Left lung (tissue), 10 donors: Measurements from ENCODE around the gene MEGF8. TPM values are rescaled to one million over a fixed set of nuclear protein-coding genes. Genes with fewer than 3 reads are reported as not detected.

Source experiments
- ATAC-seq: fragments of 200-7000 bp; cut with Tn5 transposase; one replicate; pipeline ENCODE4 v1.9.1; 2020; ENCODE audit warnings: moderate library complexity
- DNase-seq, 4 donors: peaks; one replicate each; pipeline ENCODE4 v3.0.0-alpha.2; 2013 to 2020
- H3K27ac ChIP-seq, 2 donors: fragments of 200-600 bp; sonication (generic) in 1 of 2; one replicate each; pipeline versions ENCODE4 v1.5.0 to v1.8.0; 2020 to 2021
- H3K27me3 ChIP-seq, 2 donors: fragments of 200-600 bp; sonication (generic) in 1 of 2; one replicate each; pipeline versions ENCODE4 v1.5.0 to v1.8.0; 2020 to 2021
- H3K36me3 ChIP-seq, 2 donors: fragments of 200-600 bp; sonication (generic) in 1 of 2; one replicate each; pipeline versions ENCODE4 v1.5.0 to v1.8.0; 2020 to 2021
- H3K4me1 ChIP-seq, 2 donors: fragments of 200-600 bp; one replicate each; pipeline ENCODE4 v1.8.0; 2021
- H3K4me3 ChIP-seq, 2 donors: fragments of 200-600 bp; sonication (generic) in 1 of 2; one replicate each; pipeline versions ENCODE4 v1.5.0 to v1.8.0; 2020 to 2021; ENCODE audit warnings: mild to moderate bottlenecking in 1 of 2
- H3K9me3 ChIP-seq, 2 donors: fragments of 200-600 bp; sonication (generic) in 1 of 2; one replicate each; pipeline versions ENCODE4 v1.5.0 to v1.8.0; 2020 to 2021
- intact Hi-C, 2 donors: fragments of 100-400 bp; cut with DNase I; formaldehyde crosslinking; loops; one replicate each; pipeline versions ENCODE4 v1.11.2 to v1.14.2; 2022
- polyA plus RNA-seq, 6 donors: library from polyadenylated mRNA; unstranded; fragments of 120-200 nt; gene quantifications; one replicate each; pipeline ENCODE4 v1.2.1, GENCODE V29; 2013; ENCODE audit not compliant: insufficient read length in 6 of 6
- total RNA-seq, 2 donors: library from RNA; stranded (reverse); fragmentation: NEBNext Ultra II Directional; extraction: Animal tissue kit (Norgen Biotek cat#: 25700); gene quantifications; one replicate each; pipeline ENCODE4 v1.2.1, GENCODE V29; 2021
- TF ChIP-seq, protein P1 (sequence below), 2 donors: fragments of 200-600 bp; sonication (generic) in 1 of 2; IDR thresholded peaks; one replicate each; pipeline versions ENCODE4 v1.5.0 to v1.8.0; 2021; ENCODE audit warnings: antibody characterized with exemption in 2 of 2
- donor health status: DM: no; HTN: yes; CAD: no.
- donor health status: DM: no; HTN: no; CAD: no.

The MEGF8 gene
- total and polyA plus RNA-seq, 8 donors = 15.7 to 38.9 (median 34.8) TPM

DNA sequence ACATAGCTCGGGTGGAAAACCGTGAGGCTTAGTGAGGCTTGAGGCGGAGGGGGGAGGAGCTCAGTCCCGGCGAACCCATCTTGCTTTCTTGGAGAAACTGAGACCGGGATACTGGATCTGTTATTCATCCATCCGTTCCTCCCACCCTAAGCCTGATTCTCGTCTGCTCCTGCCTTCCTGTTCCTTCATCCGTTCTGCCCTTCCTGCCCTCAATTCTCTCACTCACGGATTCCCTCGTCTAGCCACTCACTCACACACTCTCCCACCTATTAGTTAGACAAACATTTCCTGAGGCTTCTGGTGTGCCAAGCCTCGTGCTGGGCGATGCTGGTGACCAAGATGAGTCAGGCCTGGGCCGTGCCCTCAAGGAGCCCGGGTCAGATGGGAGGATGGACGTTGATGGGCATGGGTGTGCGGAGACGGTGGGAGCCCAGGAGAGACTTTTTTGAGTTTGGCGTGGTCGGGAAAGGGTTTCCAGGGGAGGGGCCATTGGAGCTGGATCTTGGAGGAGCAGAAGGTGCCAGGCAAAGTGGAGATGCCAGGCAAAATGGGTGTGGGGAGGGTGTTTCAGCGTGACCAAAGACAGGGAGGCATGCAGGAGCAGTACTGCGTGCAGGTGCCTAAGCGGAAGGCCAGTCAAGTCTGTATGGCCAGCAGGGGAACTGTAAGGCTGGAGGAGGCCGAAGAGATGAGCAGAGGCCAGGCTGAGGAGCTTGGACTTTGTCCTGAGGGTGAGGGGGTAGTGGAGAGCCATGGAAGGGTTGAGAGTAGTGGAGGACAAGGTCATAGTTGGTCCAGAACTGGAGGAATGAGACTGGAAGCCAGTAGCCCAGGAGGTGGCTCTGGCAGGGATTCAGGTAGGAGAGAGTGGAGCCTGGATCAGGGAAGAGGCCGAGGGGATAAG lies 72.1 kb downstream of the MEGF8 start:
- Histone ChIP-seq H3K4me1 (peaks cover 9 to 34% of the 10 kb centered on the region in 2 donors), H3K4me3 (peak overlapping the region; percentile 29 to 56), H3K9me3 (no peaks in the 10 kb centered on the region), H3K27ac (peak overlapping the region; percentile 74 to 81), H3K36me3 (no peaks in the 10 kb centered on the region), H3K27me3 (peaks cover 0 to 7% of the 10 kb centered on the region in 2 donors)
- ATAC-seq (peak; percentile 1), DNase-seq (no peak)
- intact Hi-C loops = no loop called here
- TF ChIP-seq, protein P1, sequence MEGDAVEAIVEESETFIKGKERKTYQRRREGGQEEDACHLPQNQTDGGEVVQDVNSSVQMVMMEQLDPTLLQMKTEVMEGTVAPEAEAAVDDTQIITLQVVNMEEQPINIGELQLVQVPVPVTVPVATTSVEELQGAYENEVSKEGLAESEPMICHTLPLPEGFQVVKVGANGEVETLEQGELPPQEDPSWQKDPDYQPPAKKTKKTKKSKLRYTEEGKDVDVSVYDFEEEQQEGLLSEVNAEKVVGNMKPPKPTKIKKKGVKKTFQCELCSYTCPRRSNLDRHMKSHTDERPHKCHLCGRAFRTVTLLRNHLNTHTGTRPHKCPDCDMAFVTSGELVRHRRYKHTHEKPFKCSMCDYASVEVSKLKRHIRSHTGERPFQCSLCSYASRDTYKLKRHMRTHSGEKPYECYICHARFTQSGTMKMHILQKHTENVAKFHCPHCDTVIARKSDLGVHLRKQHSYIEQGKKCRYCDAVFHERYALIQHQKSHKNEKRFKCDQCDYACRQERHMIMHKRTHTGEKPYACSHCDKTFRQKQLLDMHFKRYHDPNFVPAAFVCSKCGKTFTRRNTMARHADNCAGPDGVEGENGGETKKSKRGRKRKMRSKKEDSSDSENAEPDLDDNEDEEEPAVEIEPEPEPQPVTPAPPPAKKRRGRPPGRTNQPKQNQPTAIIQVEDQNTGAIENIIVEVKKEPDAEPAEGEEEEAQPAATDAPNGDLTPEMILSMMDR (IDR thresholded peaks at IDR 0.05) = no peak

DNA sequence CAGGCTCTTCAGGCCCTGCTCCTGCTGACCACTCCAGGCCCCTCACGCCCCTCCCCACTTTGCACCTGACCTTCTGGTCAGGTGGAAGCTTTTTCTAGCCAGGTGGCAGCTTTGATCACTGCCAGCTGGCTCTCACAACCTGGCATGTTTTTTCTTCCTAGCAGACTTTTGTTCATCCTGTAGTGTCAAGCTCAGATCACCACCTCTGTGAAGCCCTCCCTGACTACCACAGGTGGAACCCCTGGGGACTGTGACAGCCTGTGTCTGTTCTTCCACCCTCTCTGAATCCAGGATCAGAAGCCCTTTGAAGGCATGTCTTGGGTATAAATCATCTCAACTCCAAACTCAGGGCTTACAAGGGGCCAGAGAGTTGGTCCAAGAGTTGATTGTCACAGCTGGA lies 75.0 kb downstream of the MEGF8 start:
- H3K27me3 ChIP-seq = peaks cover 0 to 7% of the 10 kb centered on the region in 2 donors
- no peak for DNase-seq
- no peak overlapping the region for H3K4me3 ChIP-seq
- no peak for ATAC-seq
- no peaks in the 10 kb centered on the region for H3K9me3 ChIP-seq
- no peak overlapping the region for H3K27ac ChIP-seq
- TF ChIP-seq, protein P1 (IDR thresholded peaks at IDR 0.05) = no peak
- peaks cover 0 to 18% of the 10 kb centered on the region in 2 donors for H3K36me3 ChIP-seq
- intact Hi-C loops = no loop called here
- peaks cover 9 to 35% of the 10 kb centered on the region in 2 donors for H3K4me1 ChIP-seq

DNA sequence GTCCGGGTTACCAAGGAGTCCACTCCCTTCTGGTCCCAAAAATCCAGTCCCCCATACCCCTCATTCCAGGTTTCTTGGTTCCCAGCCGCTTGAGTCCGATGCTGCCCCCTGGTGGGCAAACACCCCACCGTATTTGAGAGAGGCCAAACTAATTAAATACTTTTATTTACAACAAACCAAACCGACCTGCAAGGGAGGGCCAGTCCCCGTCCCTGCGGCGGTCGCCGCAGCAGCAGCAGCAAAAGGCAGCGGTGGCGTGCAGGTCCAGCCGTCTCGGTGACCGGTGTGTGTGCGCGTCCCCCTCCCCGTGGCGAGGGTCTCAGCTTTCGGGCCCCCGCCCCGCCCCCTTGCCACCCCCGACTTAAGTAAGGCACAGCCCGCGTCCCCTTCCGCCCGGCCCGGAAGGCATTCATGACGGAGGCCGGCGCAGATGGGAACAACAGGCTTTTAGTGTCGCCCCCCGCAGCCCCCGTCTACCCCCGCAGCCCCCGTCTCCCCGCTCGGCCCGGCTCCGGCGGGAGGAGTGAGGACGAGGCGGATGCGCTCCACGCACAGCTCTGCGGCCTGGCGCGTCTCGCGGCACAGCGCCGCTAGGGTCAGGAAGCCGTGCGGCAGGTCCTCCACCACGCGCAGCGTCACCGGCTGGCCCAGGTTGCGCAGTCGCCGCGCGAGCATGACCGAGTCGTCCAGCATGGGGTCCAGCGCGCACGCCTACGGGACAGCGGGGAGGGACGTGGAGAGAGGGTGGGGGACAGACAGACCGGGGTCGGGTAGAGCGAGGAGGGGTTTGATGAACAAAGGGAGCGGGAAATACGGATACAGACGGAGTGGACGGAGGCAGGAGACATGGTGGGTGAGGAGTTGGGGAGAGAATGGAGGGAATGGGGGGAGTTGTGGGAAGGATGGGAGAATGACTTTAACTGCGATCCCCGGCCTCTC lies 76.2 kb downstream of the MEGF8 start:
- Histone ChIP-seq H3K9me3 (no peaks in the 10 kb centered on the region), H3K27ac (peak overlapping the region; percentile 17 to 45), H3K4me3 (peak overlapping the region; percentile 46 to 50), H3K36me3 (peaks cover 0 to 21% of the 10 kb centered on the region in 2 donors), H3K27me3 (peaks cover 0 to 7% of the 10 kb centered on the region in 2 donors), H3K4me1 (peaks cover 9 to 27% of the 10 kb centered on the region in 2 donors)
- DNase-seq = peak; percentile 72 to 95 (median 82)
- intact Hi-C loops = no loop called here
- TF ChIP-seq, protein P1 (IDR thresholded peaks at IDR 0.05) = peak; percentile 71 to 73
- ATAC-seq = peak; percentile 76

DNA sequence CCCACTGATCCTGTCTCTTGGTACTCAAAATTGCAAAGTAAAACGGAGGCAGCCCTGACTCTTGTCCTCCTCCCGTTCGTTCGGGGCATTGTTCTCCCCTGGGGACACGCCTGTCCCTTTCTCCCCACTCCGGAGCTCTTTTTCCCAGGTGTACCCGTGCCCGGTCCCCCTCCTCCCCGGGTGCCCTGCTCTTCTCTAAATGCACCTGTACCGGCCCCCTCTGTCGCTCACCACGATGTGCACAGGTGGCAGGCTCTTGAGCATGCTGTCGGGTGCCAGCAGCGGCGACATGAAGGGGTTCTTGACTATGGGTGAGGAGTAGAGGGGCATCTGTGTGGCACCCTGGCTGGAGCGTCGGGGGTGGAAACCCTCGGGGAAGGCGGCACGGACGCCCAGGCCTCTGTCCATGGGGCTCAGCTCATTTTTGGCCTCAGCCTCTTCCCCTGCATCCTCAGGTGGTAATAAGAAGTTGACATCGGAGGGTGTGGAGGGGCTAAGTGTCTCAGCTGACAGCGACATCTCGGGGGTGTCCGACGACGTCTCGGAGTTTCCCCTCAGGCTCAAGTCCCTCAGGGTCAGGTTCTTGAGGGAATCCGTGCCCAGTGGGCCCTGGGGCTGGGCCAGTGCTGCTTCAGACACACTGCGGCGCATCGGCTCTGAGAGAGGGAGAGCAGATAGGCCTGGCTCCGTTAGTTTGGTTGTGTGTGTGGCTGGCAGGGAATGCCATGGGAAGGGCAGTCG lies 77.1 kb downstream of the MEGF8 start:
- no peak for DNase-seq
- peaks cover 0 to 7% of the 10 kb centered on the region in 2 donors for H3K27me3 ChIP-seq
- peak; percentile 7 for ATAC-seq
- H3K27ac ChIP-seq = no peak overlapping the region
- intact Hi-C loops = no loop called here
- H3K9me3 ChIP-seq = no peaks in the 10 kb centered on the region
- peaks cover 0 to 30% of the 10 kb centered on the region in 2 donors for H3K36me3 ChIP-seq
- H3K4me3 ChIP-seq = peak overlapping the region in 1 of 2 donors; percentile 46
- peaks cover 7 to 23% of the 10 kb centered on the region in 2 donors for H3K4me1 ChIP-seq
- TF ChIP-seq, protein P1 (IDR thresholded peaks at IDR 0.05) = no peak
